ENCODE measurements around the gene SLFN12L. TPM values are rescaled to one million over a fixed set of nuclear protein-coding genes. Genes with fewer than 3 reads are reported as not detected.
"Not testable (repeated sequence)": the region's sequence is repeated elsewhere in the genome, so short reads cannot be mapped to it uniquely, and the experiment has no call there.

SLFN12L gene
- total RNA-seq, 1 experiment from 2014 or later, result not detected

DNA sequence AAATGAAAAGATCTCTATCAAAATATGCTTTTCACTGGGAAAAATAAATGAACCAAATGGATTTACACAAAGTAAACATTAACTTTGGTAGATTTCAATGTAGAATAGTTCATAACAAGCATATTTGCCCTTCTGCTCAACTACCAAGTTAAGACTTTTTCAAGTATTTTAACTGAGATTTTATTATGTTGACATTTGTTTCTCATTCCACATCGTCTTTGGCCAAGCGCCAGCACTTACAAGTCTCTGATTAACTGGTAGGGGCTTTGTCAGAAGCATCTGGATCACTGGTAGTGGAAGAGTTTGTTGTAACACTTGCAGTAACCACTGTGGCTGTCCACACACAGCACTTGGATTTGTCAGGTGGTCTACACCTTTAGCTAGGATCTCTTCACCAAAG lies 22.9 kb downstream of the SLFN12L start:
- no peak for DNase-seq (ENCODE audit: low spot score)
- in situ Hi-C loops (cut with HindIII; ENCODE audit: low sequenced_read_pairs), result no loop called here

DNA sequence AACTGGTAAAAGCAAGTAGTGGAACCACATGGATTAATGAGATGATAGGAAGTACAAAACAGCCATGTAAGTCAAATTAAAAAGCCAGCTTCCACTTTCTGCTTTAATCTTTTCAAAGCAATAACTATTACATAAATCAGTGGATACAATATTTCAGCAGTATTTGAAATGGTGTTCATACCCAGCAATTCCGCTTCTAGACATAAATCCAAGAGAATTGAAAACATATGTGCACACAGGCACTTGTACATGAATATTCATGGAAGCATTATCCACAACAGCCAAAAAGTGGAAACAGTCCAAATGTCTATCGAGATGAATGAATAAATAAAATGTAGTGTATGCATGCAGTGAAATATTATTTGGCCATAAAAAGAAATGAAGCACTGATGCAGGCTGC lies 27.4 kb downstream of the SLFN12L start:
- DNase-seq (ENCODE audit: low spot score), result no peak
- in situ Hi-C loops (cut with HindIII; ENCODE audit: low sequenced_read_pairs), result no loop called here

DNA sequence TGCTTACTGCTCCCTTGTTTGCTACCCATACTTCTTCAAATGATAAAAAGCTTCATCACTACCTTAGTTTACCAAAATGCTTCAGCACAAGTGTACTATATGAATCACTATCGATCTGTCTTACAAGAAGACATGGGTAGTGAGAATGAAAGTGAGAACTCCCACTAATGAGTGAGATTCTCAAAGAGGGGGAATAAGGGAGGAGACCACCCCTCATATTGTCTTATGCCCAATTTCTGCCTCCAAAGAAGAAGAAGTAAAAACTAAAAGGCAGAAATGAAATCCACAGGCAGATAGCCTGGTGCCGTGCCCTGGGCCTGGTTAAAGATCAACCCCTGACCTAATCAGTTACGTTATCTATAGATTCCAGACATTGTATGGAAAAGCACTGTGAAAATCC lies 29.8 kb downstream of the SLFN12L start:
- DNase-seq (ENCODE audit: low spot score); in situ Hi-C loops (cut with HindIII; ENCODE audit: low sequenced_read_pairs): not testable (repeated sequence)

GRCh38 chr17:35499548-35499947 lies 37.9 kb downstream of the SLFN12L start:
- DNase-seq (ENCODE audit: low spot score), result no peak
- in situ Hi-C loops (cut with HindIII; ENCODE audit: low sequenced_read_pairs), result no loop called here

DNA sequence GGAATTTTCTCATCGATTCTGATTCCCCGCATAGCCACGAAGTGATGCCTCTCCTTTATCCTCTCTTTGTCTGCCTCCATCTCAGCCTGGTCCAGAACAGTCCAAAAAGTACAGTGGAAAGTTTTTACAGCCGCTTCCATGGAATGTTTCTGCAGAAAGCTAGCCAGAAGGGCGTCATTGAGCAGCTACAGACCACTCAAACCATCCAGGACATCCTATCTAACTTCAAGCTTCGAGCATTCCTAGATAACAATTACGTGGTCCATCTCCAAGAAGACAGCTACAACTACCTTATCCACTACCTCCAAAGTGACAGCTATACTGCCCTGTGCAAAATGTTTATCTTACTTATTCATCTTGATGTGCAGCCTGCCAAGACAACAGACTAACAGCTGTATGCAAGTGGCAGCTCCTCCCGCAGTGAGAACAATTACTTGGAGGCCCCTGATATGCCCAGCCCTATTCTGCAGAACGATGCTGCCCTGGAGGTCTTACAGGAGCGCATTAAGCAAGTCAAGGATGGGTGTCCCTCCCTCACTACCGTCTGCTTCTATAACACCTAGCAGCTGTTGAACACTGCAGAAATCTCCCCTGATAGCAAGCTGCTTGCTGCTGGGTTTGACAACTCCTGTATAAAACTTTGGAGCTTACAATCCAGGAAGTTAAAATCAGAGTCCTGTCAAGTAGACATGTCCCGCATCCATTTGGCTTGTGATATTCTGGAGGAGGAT lies 38.9 kb downstream of the SLFN12L start:
- in situ Hi-C loops (cut with HindIII; ENCODE audit: low sequenced_read_pairs), result no loop called here
- no peak for DNase-seq (ENCODE audit: low spot score)

GRCh38 chr17:35496451-35497290 lies 40.8 kb downstream of the SLFN12L start:
- in situ Hi-C loops (cut with HindIII; ENCODE audit: low sequenced_read_pairs), result no loop called here
- DNase-seq (ENCODE audit: low spot score), result no peak

DNA sequence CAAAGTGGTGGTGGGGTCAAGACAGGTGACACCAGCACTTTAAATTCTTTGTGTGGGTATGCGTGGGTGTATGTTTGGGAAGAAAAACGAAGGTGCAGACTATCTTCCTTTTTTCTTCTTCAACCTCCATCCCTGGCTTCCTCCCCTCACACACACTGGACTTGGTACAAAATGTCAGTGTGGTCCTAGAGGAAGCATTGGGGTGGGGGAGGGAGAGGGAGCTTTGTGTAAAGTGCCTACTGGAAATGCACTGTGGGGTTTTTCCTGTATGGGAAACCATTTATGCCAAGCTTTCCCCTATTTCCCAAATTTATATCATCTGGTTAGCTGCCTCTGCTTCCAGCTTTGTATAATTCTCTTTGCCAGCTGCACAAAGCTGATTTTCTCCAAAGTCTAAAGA lies 44.4 kb downstream of the SLFN12L start:
- in situ Hi-C loops (cut with HindIII; ENCODE audit: low sequenced_read_pairs), result no loop called here
- DNase-seq (ENCODE audit: low spot score), result no peak

GRCh38 chr17:35491417-35491816 lies 46.1 kb downstream of the SLFN12L start:
- no peak for DNase-seq (ENCODE audit: low spot score)
- in situ Hi-C loops (cut with HindIII; ENCODE audit: low sequenced_read_pairs), result no loop called here

- no peak for DNase-seq (ENCODE audit: low spot score)
- in situ Hi-C loops (cut with HindIII; ENCODE audit: low sequenced_read_pairs), result no loop called here
These were observed 47.5 kb downstream of the SLFN12L start for GRCh38 chr17:35489944-35490343.

DNA sequence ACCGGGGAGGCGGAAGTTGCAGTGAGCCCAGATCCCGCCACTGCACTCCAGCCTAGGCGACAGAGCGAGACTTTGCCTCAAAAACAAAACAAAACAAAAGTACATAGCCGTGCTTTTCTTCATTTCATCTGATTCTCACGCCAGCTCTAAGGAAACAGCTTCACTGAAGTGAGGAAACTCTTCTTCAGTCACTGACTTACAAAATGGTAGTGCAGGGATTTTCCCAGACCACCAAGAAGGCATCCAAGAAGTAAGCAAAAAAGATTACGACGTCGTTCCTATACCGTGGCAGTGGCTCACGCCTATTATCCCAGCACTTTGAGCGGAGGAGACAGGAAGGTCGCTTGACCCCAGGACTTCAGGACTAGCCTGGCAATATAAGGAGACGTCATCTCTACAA lies 48.5 kb downstream of the SLFN12L start:
- DNase-seq (ENCODE audit: low spot score), result no peak
- in situ Hi-C loops (cut with HindIII; ENCODE audit: low sequenced_read_pairs), result no loop called here

DNA sequence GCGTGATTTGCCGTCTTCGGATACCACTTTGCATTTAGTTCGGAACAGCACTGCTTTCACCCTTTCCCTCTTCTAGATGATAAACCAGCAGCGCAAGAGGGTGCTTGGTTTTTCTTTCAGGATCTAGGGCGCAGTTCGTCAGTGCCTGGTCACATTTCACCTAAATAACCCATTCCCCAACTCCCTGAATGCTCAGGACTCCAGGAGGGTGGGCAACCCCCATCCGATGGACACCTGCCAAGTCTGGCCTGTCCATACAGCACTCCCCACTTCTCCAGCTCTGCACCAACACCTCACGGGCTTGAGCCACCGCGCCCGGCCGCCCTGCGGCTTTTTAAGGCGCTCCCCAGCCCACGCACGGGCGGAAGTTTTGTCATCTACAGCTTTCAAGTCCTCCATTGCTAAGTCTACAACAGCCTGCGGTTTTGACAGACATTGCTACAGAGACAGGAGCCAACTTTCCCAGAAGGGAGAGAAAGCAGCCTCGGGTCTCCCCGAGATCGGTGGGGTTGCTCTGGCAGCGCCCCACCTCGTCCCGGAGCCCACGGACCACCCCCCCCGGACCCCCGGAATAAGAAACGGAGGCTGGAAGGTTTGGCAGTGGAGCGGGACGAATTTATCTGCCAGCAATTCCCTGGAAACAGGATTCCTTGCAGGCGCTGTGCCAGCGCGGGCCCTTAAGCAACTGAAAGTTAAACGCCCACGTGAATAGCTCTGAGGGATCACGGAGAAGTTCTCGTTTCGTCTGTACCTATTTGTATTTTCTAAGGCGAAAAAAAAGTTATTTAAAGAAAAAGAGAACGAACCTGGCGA lies 50.4 kb downstream of the SLFN12L start:
- no peak for DNase-seq (ENCODE audit: low spot score)
- in situ Hi-C loops (cut with HindIII; ENCODE audit: low sequenced_read_pairs), result no loop called here

GRCh38 chr17:35479271-35479670 lies 58.2 kb downstream of the SLFN12L start:
- DNase-seq (ENCODE audit: low spot score), result no peak
- in situ Hi-C loops (cut with HindIII; ENCODE audit: low sequenced_read_pairs), result no loop called here

DNA sequence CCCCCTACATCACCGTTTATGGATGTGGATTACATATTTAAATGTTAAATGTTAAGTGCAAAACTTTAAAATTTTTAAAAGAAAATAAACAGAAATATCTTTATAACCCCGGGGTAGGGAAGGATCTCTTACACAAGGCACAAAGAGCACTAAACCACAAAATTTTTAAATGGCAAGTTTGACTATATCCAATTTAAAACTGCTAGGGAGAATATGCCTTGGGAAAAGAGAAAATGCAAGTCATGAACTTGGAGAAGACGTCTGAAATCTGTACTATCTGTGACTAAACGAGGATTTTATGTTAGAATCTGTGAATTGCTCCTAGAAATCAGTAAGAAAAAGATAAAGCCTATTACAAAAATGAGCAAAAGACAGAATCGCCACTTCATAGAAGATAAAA lies 60.2 kb downstream of the SLFN12L start:
- in situ Hi-C loops (cut with HindIII; ENCODE audit: low sequenced_read_pairs), result no loop called here
- no peak for DNase-seq (ENCODE audit: low spot score)

DNA sequence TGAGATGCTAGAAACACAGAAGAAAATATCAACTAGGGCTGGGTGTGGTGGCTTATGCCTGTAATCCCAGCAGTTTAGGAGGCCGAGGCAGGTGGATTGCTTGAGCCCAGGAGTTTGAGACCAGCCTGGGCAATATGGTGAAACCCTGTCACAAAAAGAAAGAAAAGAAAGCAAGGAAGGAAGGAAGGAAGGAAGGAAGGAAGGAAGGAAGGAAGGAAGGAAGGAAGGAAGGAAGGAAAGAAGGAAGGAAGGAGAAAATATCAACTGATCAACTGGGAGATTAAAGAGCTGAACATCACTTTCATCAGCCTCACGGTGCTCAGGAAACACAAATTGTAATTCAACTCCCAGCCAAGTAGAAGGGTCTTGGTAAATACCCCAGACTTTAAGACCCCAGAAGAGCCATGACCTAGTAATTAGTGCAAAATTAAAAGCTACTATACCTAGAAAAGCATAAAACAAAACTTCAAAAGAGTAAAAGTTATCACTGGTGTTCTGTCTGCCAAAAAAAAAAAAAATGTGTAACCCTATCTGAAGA lies 61.1 kb downstream of the SLFN12L start:
- DNase-seq (ENCODE audit: low spot score), result no peak
- in situ Hi-C loops (cut with HindIII; ENCODE audit: low sequenced_read_pairs), result no loop called here

DNA sequence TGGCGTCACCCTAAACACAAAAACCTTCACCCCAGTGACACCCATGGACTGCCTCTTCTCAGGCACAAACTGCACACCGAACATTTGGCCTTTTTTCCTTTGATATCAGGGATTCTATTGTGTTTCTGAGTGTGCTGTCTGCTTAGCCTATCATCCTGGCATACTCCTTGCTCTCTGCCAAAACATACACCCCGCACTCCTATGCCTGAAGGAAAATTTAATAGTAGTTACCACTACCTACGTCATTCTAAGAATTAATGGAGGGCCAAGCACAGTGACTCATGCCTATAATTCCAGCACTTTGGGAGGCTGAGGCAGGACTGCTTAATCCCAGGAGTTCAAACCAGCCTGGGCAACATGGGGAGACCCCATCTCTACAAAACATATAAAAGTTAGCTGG lies 69.0 kb downstream of the SLFN12L start:
- in situ Hi-C loops (cut with HindIII; ENCODE audit: low sequenced_read_pairs), result no loop called here
- no peak for DNase-seq (ENCODE audit: low spot score)

- in situ Hi-C loops (cut with HindIII; ENCODE audit: low sequenced_read_pairs), result no loop called here
- DNase-seq (ENCODE audit: low spot score), result no peak
These were observed 69.7 kb downstream of the SLFN12L start for GRCh38 chr17:35467824-35468223.

- in situ Hi-C loops (cut with HindIII; ENCODE audit: low sequenced_read_pairs), result no loop called here
- no peak for DNase-seq (ENCODE audit: low spot score)
These were observed 77.1 kb downstream of the SLFN12L start for GRCh38 chr17:35460354-35460851.

DNA sequence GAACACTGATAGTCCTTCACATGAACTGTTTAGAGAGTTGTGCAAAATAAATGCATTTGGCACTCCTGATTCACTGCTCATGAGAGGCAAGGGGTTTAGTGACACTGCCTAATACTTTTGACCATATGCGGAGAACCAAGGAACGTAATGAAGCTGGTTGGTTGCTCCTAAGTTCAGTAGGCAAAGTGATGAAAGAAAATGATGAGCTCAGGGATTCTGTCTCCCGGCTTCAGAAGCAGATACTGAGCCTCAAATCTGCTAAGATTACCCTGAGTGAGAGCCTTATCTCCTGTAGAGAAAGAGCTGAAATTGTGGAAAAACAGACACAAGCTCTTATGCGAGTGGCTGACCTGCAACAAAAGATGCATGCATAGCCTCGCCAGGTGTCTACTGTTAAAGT lies 83.4 kb downstream of the SLFN12L start:
- DNase-seq (ENCODE audit: low spot score); in situ Hi-C loops (cut with HindIII; ENCODE audit: low sequenced_read_pairs): not testable (repeated sequence)

DNA sequence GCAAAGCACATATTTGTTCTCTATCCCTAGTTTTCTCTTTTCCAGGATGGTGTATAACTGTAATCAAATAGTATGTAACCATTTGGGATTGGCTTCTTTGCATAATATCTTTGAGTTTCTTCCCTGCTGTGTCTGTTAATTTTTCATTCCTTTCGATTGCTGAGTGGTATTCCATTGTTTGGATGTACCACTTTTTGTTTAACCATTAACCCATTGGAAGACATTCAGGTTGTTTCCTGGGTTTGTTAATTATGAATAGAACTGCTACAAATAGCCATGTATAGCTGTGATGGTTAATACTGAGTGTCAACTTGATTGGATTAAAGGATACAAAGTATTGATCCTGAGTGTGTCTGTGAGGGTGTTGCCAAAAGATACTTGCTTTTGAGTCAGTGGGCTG lies 84.3 kb downstream of the SLFN12L start:
- in situ Hi-C loops (cut with HindIII; ENCODE audit: low sequenced_read_pairs), result no loop called here
- no peak for DNase-seq (ENCODE audit: low spot score)

Measured in G401 (cell line).